Suprapubic skin (tissue), 4 donors: ENCODE measurements around the gene SLC38A6. TPM values are rescaled to one million over a fixed set of nuclear protein-coding genes. Genes with fewer than 3 reads are reported as not detected.

Experiments
- DNase-seq, 2 donors: peaks; one replicate each; pipeline ENCODE4 v3.0.0-alpha.2; 2019; ENCODE audit warnings: low spot score in 2 of 2
- H3K27ac ChIP-seq: fragments of 200-600 bp; sonication (generic); one replicate; pipeline ENCODE4 v1.5.1; 2019
- H3K27me3 ChIP-seq: fragments of 200-600 bp; sonication (generic); one replicate; pipeline ENCODE4 v1.5.1; 2019
- H3K36me3 ChIP-seq: fragments of 200-600 bp; sonication (generic); one replicate; pipeline ENCODE4 v1.5.1; 2019
- H3K4me1 ChIP-seq: fragments of 200-600 bp; sonication (generic); one replicate; pipeline ENCODE4 v1.5.1; 2019
- H3K4me3 ChIP-seq: fragments of 200-600 bp; sonication (generic); one replicate; pipeline ENCODE4 v1.5.1; 2019; ENCODE audit warnings: mild to moderate bottlenecking
- H3K9me3 ChIP-seq: fragments of 200-600 bp; sonication (generic); one replicate; pipeline ENCODE4 v1.5.1; 2019
- EP300 ChIP-seq: sonication (generic); formaldehyde crosslinking; IDR thresholded peaks from one replicate; pipeline ENCODE4 v1.6.1; 2017; ENCODE audit warnings: antibody characterized with exemption
- POLR2A ChIP-seq, 2 donors: fragments of 450-650 bp; IDR thresholded peaks; one replicate each; pipeline ENCODE4 v1.6.1; 2017; ENCODE audit warnings: antibody characterized with exemption in 2 of 2, mild to moderate bottlenecking in 2 of 2, moderate library complexity in 2 of 2
- POLR2AphosphoS5 ChIP-seq, 3 donors: sonication (generic); formaldehyde crosslinking; IDR thresholded peaks; one replicate each; pipeline ENCODE4 v1.6.1; 2017; ENCODE audit warnings: antibody characterized with exemption in 3 of 3
- WGBS: methylation state at CpG from one replicate; pipeline ENCODE4 v1.1.5; 2018; 5-methylcytosine and 5-hydroxymethylcytosine counted together
- total RNA-seq, 4 donors: library from RNA; depleted of rRNA; stranded (reverse); fragments of >200 nt; gene quantifications; one replicate each; pipeline ENCODE4 v1.1.0, GENCODE V29; 2016
- TF ChIP-seq, protein P1 (sequence below), 2 donors: fragments of 200-600 bp in 1 of 2; fragments of 450-650 bp in 1 of 2; sonication (generic) in 1 of 2; IDR thresholded peaks; one replicate each; pipeline ENCODE4 v1.5.1; 2016 to 2019; ENCODE audit warnings: antibody characterized with exemption in 2 of 2, mild to moderate bottlenecking in 1 of 2, moderate library complexity in 1 of 2

SLC38A6 gene
- total RNA-seq, 4 donors from 2014 or later, result 7.8 to 14.3 (median 11.2) TPM

DNA sequence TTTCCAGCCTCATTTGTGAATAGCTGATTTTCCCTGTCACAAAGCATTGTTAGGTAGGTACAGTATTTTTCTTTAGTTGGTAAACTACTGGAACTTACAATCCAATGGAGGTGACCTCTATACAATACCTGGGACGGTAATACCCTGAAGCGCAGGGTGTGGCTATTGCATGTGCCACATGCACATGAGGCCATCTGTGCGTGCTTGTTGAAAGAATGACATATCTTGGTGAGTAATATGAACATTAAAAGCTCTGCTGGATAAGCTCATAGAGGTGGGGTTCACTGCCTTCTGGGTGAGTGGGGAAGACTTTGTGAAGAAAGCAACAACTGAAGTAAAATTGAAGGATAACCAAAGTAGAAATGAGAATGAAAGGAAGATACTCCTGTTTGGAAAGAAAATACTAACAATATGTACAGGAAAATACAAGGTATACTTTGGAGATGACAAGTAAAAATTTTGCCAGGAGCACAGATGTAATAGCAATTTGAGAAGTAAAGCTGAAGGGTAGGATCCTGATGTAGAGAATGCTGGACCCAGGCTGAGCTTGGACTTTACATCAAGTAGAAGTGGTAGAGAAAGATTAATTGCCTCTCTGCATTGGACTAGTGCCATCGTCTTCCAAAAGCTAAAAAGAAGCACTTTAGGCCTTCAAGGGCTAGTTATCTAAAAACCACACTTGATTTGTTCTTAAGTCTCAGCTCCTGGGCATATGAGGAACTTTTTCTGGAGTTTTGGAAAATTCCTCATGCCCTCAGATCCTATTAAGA is 97.1 kb downstream of the SLC38A6 start:
- Histone ChIP-seq H3K9me3 (no peaks in the 10 kb centered on the region), H3K4me1 (peaks cover 2% of the 10 kb centered on the region), H3K4me3 (no peak overlapping the region), H3K27ac (no peak overlapping the region), H3K36me3 (no peaks in the 10 kb centered on the region), H3K27me3 (no peaks in the 10 kb centered on the region)
- TF ChIP-seq EP300, result no peak
- WGBS, result 75% methylated on average over 4 of the region's 4 CpGs
- DNase-seq, result no peak

DNA sequence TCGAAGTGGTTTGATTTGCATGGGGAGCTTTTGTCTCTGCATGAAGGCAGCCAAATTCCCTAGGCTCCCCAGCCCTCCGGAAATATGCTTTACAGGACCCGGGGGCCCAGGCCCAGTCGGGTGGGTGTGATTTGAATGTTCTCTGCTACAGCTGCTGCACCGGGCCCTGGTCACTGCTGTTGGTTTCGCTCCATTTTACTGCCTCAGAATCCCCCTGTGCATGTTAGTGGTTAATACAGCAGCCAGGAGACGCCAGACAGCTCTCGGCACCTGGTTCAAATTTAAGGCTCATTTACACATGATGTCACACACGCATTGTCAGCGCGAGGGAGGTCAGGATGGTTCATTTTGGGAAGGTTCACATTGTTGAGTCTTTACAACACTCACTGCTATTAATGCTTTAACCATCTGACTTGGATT is 99.6 kb downstream of the SLC38A6 start:
- DNase-seq, result no peak
- Histone ChIP-seq H3K4me3 (no peak overlapping the region), H3K27me3 (no peaks in the 10 kb centered on the region)

DNA sequence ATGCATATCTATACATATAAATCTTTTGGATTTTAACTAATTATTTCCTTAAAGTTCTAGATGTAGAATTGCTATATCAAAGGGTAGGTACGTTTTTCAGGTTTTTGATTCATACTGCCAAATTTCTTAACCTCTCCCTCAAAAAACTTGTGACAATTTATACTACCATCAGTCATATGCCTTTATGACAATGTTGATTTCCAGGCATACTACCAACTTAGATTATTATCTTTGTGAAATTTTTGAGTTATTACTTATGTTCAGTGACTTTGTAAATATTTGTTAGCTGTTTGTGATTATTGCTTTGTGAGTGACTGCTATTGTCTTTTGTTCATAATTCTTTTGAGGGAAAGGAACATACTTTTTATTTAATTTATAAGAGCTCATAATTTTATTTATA is 107.0 kb downstream of the SLC38A6 start:
- H3K4me1 ChIP-seq, result no peaks in the 10 kb centered on the region
- H3K27ac ChIP-seq, result no peak overlapping the region
- no peaks in the 10 kb centered on the region for H3K36me3 ChIP-seq
- DNase-seq, result no peak
- TF ChIP-seq, protein P1, sequence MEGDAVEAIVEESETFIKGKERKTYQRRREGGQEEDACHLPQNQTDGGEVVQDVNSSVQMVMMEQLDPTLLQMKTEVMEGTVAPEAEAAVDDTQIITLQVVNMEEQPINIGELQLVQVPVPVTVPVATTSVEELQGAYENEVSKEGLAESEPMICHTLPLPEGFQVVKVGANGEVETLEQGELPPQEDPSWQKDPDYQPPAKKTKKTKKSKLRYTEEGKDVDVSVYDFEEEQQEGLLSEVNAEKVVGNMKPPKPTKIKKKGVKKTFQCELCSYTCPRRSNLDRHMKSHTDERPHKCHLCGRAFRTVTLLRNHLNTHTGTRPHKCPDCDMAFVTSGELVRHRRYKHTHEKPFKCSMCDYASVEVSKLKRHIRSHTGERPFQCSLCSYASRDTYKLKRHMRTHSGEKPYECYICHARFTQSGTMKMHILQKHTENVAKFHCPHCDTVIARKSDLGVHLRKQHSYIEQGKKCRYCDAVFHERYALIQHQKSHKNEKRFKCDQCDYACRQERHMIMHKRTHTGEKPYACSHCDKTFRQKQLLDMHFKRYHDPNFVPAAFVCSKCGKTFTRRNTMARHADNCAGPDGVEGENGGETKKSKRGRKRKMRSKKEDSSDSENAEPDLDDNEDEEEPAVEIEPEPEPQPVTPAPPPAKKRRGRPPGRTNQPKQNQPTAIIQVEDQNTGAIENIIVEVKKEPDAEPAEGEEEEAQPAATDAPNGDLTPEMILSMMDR (IDR thresholded peaks at IDR 0.05), result no peak
- no peak for TF ChIP-seq POLR2AphosphoS5 (IDR thresholded peaks at IDR 0.05)
- no peak for TF ChIP-seq POLR2A (IDR thresholded peaks at IDR 0.05)
- TF ChIP-seq EP300, result no peak
- H3K4me3 ChIP-seq, result no peak overlapping the region
- H3K27me3 ChIP-seq, result no peaks in the 10 kb centered on the region
- no peaks in the 10 kb centered on the region for H3K9me3 ChIP-seq
- WGBS, result 72% methylated on average over 1 of the region's 1 CpG

More for the DNA sequence above, 99.6 kb downstream of the SLC38A6 start:
- H3K27ac ChIP-seq, result no peak overlapping the region
- 37% methylated on average over 6 of the region's 11 CpGs for WGBS
- H3K9me3 ChIP-seq, result no peaks in the 10 kb centered on the region
- H3K4me1 ChIP-seq, result peaks cover 2% of the 10 kb centered on the region
- TF ChIP-seq POLR2AphosphoS5 (IDR thresholded peaks at IDR 0.05) (no peak), POLR2A (IDR thresholded peaks at IDR 0.05) (no peak), EP300 (no peak)
- TF ChIP-seq, protein P1 (IDR thresholded peaks at IDR 0.05), result no peak
- H3K36me3 ChIP-seq, result no peaks in the 10 kb centered on the region

DNA sequence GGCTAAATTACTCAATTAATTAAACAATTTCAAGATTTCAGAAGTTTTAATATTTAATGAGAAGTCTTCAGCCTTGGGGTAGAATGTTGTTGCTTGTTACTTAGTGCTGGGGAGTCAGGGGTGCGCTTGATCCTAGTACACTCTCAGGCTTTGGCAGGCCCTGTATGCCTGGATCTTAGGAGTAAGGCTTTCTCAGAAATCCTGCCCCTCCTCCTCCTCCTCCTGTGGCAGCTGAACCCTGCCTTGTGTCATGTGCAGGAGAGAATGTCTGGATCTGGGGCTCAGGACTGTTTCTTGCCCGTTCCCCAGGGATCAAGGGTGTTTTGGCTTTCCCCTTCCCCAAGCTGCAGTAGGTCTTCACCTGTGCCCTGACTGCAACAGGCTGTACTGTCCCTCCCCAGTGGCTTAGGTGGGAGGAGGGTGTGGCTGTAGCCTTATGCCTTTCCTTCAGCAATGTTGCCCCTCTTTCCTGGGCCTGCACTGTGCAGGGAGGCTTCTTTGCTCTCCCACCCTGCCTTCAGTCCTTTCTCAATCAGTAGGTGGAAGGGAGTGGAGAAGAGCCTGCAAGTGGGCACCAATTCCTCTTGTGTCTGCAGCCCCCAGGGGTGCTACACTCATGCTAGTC is 108.2 kb downstream of the SLC38A6 start:
- H3K4me1 ChIP-seq, result no peaks in the 10 kb centered on the region
- H3K36me3 ChIP-seq, result no peaks in the 10 kb centered on the region
- H3K4me3 ChIP-seq, result no peak overlapping the region
- WGBS, result 91% methylated on average over 2 of the region's 2 CpGs
- DNase-seq, result no peak
- H3K27ac ChIP-seq, result no peak overlapping the region
- no peak for TF ChIP-seq EP300
- TF ChIP-seq POLR2AphosphoS5 (IDR thresholded peaks at IDR 0.05), result no peak
- TF ChIP-seq POLR2A (IDR thresholded peaks at IDR 0.05), result no peak
- TF ChIP-seq, protein P1 (IDR thresholded peaks at IDR 0.05), result no peak
- no peaks in the 10 kb centered on the region for H3K27me3 ChIP-seq
- H3K9me3 ChIP-seq, result no peaks in the 10 kb centered on the region

DNA sequence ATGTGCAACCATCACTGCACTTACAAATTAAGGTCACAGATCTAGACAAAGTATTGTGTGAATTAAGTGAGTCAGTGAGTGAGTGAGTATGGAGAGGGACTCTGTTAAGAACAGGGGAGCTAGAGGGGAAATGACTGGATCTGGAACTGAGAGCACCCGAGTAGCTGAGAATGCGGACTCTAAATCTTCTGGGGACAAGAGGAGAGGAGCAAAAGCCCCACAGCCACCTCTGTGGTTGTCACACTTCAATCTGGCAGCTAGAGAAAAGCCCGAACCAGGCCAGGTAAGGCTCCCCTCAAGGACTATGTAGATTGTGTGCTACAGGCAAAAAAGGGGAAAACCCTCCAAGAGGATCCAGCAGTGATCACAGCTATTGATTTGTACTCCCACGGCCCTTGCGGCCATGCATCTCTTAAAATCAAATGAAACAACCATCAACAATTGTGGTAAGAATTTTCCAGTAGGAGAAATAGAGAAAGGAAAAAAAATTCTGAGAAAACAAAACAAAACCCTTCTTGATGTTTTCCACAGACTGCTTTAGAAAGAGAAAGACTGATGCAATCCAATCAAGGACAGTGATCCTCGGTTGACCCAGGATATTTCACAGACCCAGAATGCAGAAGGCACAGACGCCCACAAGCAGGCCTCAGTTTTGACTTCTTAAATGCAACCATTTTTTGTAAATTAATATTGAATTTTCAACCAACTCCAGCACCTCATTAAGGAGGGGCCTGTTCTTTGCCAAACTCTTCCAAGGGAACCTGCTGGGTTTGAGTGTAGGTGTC is 109.6 kb downstream of the SLC38A6 start:
- no peaks in the 10 kb centered on the region for H3K27me3 ChIP-seq
- H3K4me3 ChIP-seq, result no peak overlapping the region
- DNase-seq, result no peak
- no peaks in the 10 kb centered on the region for H3K36me3 ChIP-seq
- 71% methylated on average over 7 of the region's 7 CpGs for WGBS
- H3K4me1 ChIP-seq, result no peaks in the 10 kb centered on the region
- no peak overlapping the region for H3K27ac ChIP-seq
- TF ChIP-seq EP300 (no peak), POLR2A (IDR thresholded peaks at IDR 0.05) (no peak), POLR2AphosphoS5 (IDR thresholded peaks at IDR 0.05) (no peak)
- TF ChIP-seq, protein P1 (IDR thresholded peaks at IDR 0.05), result no peak
- H3K9me3 ChIP-seq, result no peaks in the 10 kb centered on the region
